Right renal cortex interstitium (tissue), 3 donors: Measurements from ENCODE around the gene PPBP. TPM values are rescaled to one million over a fixed set of nuclear protein-coding genes. Genes with fewer than 3 reads are reported as not detected.

ENCODE experiments used
- DNase-seq, 3 donors: peaks; one replicate each; pipeline ENCODE4 v3.0.0-alpha.2; 2013; ENCODE audit warnings: low read depth in 3 of 3, low spot score in 2 of 3
- polyA plus RNA-seq, 3 donors: library from polyadenylated mRNA; unstranded; fragments of 120-200 nt; gene quantifications; one replicate each; pipeline ENCODE4 v1.2.1, GENCODE V29; 2013; ENCODE audit not compliant: insufficient read length in 3 of 3

Gene PPBP
- 10 to 100 TPM; 27.0 to 63.5 (median 28.3) TPM for polyA plus RNA-seq

- no peak for DNase-seq
Observed at GRCh38 chr4:73988061-73988460, at the start of gene PPBP. TSS of gene PPBP (minus strand) at chr4:73988190. CDS start at chr4:73988103, 87 bp downstream.

DNA sequence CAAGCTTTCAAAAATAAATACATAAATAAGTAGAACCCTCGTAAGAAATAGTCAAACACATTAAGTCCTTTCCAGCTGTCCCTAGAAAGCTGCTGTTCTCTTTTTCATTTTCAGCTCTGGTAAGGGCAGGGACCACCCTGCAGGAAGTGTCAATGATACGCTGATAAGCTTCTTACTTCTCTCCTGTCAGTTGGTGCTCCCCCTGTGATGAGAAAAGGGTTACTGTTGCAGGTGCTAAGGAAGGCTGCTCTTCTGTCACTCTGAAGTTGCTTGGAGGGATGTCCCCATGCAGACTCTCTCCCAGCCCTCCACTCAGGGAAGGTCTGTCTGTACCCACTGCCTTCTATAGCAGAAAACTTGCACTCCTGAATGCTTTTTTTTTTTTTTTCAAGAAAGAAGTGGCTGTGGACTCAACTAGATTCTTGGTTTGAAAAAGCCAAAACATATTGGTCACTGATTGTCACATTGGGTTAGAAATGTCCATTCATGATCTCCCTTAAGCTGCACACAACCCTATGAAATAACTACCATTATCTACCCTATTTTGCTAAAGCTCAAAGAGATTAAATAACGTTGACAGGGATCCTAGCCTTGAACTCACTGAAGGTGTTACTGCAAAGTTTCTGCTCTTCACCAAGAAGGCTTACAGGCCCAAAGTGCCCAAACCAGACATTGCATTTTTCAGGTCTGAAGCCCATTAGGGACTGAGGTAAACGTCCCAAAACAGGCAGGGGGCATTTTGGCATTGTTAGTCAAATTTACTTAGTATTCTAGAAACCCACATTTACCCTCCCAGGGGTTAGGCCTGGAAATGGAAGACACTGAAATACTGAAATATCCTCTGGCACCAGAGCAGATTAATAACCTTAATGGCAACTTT is 49.3 kb upstream of the PPBP start:
- DNase-seq, result no peak

- no peak for DNase-seq
Observed at GRCh38 chr4:74033739-74034138, 45.7 kb upstream of the PPBP start.

DNA sequence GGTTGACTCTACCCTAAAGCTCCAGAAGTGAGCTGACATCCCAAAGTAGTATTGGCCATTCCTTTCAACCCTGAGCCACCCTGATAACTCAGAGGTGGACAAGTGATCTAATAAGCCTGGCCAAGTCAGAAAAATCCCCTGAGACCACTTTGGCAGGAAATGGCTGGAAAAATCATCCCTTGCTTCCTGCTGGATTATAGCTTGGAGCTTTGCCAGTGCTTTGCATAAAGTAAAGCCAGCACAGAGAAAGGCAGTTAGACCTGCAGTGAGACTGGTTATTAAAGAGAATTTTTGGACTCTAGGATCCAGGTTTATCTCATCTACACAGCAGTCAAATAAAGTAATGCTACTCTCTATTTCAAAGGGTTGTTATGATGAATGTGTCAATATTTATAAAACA is 44.1 kb upstream of the PPBP start:
- no peak for DNase-seq

DNA sequence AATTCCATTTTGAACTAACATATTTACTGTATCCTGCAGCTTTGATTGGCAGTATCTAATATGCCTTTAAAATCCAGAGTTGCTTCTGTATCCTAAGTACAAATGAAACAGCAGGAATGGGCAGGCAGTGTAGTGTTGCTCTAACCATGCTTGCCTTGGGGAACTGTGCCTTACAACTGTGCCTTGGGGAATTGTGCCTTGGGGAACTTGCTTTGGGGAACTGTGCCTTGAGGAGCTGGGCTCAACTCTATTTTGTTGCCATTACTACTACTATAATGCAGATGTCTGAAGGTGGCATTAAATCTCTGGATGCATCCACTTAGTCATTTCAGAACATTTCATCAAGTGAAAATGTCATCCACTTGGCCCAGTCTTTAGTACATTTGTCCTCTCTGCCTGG is 43.6 kb upstream of the PPBP start:
- DNase-seq, result no peak

DNA sequence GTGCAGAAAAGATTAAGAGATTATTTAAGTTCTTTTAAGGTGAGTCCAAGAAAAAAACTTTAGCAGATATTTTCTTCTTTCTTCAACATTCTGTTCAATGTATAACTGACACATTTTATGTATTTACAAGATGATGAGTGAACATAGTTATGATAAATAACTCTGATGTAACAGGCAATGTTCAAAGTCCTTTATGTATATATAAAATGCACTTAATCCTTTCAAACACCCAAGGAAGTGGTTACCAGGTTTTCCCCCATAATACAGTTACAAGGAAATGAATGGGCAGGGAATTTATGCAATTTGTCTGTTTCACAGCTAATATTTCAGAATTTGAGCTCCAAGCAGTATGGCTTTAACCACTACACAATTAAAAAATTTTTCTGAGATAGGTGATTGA is 42.3 kb upstream of the PPBP start:
- no peak for DNase-seq

GRCh38 chr4:74028504-74028903 is 40.5 kb upstream of the PPBP start:
- DNase-seq, result no peak

GRCh38 chr4:74023709-74024108 is 35.7 kb upstream of the PPBP start:
- DNase-seq, result no peak

GRCh38 chr4:74021601-74022000 is 33.6 kb upstream of the PPBP start:
- no peak for DNase-seq

GRCh38 chr4:74018771-74019170 is 30.8 kb upstream of the PPBP start:
- DNase-seq, result no peak

DNA sequence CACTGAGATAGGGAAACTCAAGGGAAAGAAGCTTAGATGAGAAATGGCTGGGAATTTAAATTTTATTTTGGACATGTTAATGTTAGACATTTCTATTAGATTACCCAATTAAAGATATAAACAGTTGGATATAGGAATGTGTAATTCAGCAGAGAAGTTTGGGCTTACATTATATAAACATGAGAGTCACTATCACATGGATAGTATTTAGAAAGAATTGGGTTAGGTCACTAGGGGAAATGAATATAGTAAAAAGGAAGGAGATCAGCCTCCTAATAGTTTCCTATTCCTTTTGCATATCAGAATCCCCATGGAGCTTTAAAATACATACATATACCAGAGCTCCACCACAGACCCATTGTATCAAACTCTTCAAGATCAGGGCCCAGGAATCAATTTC is 30.1 kb upstream of the PPBP start:
- no peak for DNase-seq

GRCh38 chr4:74016068-74016467 is 28.1 kb upstream of the PPBP start:
- no peak for DNase-seq

DNA sequence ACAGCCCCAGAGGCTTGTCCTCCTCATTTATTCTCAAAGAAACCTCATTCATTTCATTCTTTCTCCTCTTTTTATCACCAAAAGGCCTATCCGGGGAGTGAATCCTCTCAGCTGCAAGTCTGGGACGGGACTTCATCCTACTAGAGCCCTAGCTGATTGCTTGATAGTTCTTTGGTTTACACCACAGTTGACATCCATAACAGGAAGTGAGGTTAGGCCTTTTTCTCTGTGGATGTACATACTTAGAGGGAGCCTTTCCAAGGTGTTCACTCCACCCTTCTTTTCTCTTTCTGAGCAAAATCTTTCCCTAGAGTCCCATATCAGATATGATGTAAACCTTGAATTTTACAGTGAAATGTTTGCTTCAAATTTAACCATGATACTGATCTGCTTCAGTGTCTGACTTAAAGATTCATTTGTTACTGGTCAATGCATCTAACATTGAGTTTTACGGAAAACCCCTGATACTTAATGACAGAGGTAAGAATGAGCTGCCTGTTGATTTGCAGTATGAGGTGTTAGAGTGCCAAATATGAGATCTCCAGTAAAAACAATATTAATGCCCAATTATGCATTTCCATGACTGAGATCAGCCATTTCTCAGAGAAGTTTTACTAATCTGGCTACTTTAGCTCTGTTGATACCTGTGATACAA is 27.3 kb upstream of the PPBP start:
- DNase-seq, result no peak

DNA sequence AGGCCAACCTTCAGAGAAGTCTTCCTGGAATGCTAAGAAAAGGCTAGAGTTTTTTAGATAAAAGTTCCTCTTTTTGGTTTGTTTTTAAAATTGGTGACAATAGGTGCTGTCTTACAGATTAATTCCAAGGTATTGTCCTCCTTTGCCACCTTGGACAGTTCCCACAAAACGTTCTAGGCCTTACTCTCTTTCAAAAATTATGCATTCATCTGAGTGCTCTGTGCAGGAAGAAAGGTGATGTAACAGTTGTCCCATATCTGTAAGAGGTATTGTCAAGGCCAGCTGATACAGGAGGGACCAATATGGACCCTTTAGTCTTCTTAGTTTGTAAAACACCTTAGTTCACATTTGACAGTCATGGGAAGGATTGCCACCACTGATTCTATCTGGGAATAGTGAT is 26.3 kb upstream of the PPBP start:
- no peak for DNase-seq

- no peak for DNase-seq
Observed at GRCh38 chr4:74013264-74013663, 25.3 kb upstream of the PPBP start.

GRCh38 chr4:74012130-74012529 is 24.1 kb upstream of the PPBP start:
- no peak for DNase-seq

DNA sequence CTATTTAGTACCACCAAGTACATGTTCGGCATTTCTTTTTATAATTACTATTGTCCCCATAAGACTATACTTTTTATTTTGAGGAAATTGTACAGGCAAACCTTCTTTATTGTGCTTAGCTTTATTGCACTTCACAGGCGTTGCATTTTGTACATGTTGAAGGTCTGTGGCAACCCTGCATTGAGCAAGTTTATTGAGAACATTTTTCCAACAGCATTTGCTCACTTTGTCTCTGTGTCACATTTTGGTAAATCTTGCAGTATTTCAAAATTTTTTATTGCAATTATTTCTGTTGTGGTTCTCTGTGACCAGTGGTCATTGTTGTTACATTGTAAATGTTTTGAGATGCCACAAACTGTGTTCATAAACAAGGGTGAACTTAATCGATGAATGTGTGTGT is 21.3 kb upstream of the PPBP start:
- DNase-seq, result no peak

DNA sequence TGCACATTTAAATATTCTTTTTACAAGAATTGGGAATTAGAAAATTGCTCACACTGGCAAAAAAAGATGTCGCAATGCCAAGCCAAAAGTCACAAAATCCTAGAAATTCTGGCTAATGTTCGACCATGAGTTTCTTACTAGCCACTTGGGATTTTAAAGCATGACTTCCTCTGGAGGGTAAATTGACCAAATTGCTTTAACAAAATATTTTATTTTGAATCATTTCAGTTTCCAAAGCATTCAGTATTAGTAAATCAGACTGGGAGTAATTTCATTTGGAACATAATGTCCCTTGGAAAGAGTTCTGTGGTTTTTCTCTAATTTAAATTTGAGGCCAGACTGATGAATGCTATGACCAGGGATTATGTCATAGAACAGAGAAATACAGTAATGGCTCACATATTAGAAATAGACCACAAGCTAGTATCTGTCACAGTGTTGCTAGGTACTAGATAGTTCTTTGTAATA is 18.1 kb upstream of the PPBP start:
- DNase-seq, result no peak

- no peak for DNase-seq
Observed at GRCh38 chr4:74005528-74005927, 17.5 kb upstream of the PPBP start.

DNA sequence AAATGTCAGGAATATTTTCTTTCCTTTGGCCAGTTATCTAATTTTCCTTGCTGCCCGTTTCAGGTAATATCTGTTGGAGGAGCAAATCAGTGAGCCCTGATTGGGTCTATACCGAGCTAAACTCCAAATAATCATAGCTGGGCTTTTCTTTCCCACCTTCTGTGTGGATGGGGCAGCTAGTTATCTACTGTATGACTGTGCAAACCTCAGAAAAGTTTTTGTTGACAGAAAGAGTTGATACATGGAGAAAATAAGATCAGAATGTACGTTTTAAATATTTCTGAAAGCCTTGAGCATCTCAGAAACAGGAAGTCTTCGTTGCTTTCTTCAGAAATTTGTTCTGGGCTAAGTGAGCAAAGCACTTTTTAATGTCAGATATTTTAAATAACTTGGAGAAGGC is 16.7 kb upstream of the PPBP start:
- DNase-seq, result no peak

- no peak for DNase-seq
Observed at GRCh38 chr4:74000301-74000700, 12.3 kb upstream of the PPBP start.
